Skin of body (tissue), 2 donors: Measurements from ENCODE around the gene THBS2. TPM values are rescaled to one million over a fixed set of nuclear protein-coding genes. Genes with fewer than 3 reads are reported as not detected.
A peak's percentile ranks its signal among the peaks of the same experiment; 100 is the strongest.
"Not testable (repeated sequence)": the region's sequence is repeated elsewhere in the genome, so short reads cannot be mapped to it uniquely, and the experiment has no call there.

Experiments used
- DNase-seq: peaks from one replicate; lab custom pipeline; 2025; lab: John Stamatoyannopoulos, UW
- total RNA-seq: library from RNA; depleted of rRNA; stranded (reverse); fragments of >200 nt; gene quantifications from one replicate; pipeline ENCODE4 v1.2.3, GENCODE V29; 2014

Gene THBS2
- total RNA-seq, 1 donor from 2014 or later = 393 TPM

DNA sequence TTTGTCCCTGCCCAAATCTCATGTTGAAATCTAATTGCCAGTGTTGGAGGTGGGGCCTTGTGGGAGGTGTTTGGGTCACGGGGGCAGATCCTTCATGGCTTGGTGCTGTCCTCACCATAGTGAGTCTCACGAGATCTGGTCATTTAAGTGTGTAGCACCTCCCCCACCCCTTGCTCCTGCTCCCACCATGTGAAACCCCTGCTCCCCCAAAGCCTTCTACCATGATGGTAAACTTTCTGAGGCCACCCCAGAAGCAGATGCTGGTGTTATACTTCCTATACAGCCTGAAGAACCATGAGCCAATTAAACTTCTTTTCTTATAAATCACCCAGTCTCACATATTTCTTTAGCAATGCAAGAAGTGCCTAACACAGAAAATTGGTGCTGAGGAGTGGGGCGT is 19.9 kb upstream of the THBS2 start:
- no peak for DNase-seq

DNA sequence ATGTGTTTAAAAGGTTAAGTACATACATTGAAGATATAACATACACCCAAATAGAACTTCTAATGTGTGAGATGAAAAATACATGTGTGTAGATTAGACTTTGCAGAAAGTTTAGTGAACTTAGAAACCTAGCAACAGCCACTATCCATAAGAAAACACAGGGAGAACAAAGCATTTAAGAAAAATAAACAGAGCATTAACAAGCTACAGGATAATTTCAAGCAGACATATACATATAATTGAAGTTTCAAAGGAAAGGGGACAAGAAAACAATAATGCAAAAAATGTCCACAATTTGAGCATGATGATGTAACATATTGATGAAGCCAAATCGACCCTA is 18.2 kb upstream of the THBS2 start:
- no peak for DNase-seq

DNA sequence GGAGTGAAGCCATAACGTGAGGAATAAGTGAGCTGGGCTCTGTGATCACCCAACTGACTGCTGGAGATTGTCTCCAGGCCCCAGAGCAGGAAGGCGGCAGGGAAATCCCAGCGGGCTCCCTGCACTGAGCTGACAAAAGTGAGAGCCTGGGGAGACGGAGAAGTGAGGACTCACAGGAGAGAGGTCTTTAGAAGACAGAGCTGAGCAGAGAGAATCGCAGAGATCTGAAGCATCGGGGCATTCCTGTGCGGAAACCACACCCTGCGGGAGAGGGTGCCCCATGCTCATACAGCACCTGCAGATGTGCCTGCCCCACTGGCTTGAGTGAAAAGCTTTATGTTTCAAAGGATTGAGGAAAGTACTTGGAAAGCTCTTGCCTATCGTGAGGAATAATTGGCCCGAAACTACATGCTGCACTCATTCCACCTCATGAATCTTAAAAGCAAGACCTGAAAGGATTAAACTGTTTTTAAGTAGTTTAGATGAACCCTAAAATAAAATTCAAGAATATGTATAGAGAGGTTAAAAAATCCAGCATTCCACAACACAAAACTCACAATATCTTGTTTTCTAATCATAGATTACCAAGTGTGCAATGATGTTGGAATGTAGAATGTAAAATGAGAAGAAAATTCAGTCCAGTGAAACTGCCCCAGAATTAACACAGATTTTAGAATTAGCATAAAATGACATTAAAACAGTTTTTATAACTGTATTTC is 17.7 kb upstream of the THBS2 start:
- no peak for DNase-seq

DNA sequence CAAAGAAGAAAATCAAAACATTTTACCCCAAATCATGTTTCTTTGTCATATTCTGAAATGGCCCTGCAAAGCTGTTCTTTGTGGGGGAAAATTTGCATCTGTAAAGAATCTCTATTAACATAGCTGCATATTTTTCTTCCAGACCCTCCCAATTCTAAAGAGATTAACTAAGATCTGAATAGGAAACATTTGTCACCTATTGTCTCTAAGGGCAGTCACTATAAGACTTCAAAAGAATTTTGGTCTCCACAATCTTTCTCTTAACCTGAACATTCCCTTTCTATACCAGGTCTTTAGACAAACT is 16.4 kb upstream of the THBS2 start:
- DNase-seq = not testable (repeated sequence)

DNA sequence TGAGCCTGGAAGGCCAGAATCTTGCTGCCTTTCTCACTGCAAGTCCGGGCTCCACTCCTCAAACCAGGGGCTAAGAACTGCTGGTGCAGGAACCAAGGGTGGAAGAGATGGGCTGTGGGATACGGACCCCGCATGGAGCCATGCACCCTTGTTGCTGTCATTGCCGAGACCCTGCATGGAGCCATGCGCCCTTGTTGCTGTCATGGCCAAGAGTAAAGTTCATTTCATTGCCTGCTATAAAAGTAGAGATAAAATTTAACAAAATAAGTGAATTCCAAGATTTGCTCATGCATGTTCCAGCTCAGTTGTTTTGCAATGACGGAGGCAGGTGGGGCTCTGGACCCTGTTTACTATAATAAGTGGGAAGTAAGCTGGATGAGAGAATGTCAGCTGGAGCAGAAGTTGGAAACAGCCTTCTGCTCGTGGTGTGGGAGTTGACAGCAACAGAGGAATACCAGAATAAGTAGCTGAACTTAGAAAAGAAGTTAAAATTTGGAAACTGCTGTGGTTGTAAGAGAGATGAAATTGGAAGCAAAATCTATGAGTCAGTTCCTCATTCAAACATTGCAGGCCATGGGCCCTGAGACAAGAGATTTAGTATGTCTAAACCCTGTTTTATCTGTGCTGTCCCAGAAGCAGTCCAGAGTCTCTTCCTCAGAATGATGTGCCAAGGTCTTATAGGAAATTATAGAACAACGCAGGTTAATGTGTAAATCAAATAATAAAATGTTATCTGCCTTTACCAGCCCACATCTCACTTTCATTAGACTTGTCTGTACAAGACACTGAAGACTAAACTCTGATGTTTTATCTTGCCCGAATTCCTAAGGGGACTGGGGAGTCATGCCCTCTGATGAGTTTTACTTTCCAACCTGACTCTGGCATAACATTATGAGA is 15.8 kb upstream of the THBS2 start:
- peak; percentile 89 for DNase-seq

DNA sequence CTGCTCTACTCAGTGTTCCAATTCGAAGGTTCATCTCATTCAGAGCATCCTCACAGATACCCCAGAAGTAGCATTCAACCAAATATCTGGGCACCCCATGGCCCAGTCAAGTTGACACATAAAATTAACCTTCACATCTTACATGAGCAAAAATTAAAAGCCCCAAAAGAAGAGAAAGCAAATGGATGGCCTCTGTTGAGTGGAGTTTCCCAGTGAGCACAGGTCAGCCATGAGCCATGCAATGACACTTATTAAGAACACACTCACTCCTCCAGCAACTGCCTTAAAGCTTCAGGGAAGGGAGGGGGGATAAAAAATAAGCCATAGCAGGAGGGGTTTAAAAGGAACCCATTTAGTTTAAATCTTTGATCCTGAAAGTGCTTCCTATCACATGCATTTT is 14.6 kb upstream of the THBS2 start:
- DNase-seq = no peak

DNA sequence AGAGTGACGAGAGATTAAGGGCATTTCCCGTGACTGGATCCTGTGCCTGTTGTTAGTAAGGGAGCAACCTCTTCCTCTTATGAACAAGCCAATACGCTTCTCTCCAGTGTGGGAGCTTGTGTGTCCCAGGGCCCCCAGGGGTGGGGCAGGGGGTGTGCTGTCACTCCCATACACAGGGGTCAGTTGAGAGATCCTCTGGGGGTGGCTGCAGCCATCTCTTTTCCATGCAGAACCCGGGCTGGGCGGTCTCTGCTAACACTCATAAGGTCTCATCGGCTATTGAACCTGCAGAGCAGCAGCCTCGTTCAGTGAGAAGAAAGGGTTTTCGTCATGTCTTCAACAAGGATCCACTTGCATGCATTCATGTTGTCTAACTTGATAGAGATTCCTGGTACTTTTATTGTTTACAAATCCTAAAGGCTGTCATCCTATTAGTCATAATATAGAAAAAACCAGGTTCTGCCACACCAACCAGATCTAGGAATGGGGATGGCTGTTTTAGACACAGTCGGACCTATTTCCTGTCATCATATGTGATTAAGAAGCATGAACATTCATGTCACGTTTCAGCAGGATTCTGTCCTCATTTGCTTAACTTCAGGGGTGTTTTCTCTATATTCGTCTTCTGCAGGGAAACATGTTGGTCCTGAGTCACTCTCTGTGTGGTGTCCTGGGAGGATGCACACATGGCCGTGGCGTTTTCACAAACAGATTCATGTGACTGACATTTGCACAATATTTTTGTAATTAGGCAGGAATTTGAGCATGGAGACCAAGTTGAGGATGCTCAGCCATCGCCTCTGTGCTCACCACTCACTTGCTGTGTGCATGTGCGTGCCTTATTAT is 13.3 kb upstream of the THBS2 start:
- peak; percentile 89 for DNase-seq

DNA sequence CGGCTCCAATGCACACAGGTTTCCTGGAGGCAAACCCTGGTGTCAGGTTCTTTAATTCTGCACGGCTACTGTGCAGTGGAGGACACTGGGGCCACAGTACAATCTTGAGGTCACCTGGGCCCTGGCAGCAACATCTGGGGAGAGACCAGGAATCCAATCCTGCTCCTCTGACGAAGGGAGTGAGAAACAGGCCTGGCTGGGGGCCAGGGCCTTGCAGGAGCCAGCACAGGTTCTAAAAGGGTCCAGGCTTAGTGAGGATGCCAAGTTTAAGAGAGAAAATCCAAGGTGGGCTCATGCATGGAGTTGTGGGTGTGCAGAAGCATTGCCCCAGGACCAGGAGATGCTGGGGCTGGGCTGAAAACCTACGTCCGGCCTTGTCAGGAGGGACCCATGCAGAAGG is 12.6 kb upstream of the THBS2 start:
- no peak for DNase-seq

DNA sequence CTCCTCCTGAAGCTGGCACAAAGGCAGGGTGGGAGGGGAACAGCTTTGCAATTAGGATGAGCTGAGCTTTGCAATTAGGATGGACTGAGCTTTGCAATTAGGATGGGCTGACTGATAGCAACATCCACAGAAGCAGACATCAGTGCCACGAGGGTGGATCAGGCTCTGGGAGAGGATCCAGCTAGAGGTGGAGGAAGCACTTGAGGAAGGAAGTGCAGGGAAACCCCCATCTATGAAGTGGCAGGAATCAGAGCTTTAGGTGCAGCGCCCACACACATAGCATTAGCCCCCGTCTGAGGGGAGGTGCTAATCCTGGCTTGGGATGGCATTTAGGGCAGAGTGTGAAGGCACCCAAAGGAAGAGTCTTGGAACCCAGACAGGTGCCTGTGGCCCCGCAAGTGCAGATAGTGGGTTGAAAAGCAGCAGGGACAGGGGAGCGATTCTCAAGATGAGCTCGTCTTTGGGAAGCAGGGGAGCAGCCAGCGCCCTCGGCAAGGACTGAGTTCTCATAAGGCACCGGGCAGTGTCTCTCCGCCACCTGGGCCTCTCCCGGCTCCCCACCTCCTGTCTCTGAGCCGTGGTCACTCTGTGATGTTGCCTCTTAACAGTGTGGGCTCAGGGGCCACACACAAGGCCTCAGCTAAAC is 12.0 kb upstream of the THBS2 start:
- no peak for DNase-seq

DNA sequence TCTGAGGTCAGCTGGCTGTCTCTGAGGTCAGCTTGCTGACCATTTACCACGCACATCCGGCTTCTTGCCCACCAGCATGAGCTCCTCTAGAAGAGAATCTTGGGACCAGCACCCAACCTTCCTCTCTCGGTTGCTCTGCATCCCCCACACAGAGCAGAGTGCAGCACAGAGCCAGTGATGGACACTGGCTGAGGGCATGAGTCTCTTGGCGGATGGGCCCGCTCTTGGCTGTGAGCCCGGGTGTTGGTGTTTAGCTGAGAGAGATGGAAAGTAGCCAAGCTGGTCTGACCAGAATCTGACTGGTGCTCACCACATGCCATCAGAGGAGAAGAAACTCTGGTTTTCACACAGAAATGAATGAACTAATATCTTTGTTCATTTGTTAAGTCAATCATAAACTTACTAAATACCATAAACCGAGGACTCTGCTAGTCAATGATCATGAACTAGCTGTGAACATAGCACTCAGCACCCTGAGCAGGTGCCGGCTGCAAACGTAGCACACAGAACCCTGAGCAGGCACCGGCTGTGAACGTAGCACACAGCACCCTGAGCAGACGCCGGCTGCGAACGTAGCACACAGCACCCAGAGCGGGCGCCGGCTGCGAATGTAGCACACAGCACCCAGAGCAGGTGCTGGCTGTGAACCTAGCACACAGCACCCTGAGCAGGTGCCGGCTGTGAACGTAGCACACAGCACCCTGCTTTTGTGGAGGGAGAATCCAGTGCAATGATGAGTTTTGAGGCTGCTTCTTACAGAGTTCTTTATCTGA is 10.4 kb upstream of the THBS2 start:
- DNase-seq = no peak

DNA sequence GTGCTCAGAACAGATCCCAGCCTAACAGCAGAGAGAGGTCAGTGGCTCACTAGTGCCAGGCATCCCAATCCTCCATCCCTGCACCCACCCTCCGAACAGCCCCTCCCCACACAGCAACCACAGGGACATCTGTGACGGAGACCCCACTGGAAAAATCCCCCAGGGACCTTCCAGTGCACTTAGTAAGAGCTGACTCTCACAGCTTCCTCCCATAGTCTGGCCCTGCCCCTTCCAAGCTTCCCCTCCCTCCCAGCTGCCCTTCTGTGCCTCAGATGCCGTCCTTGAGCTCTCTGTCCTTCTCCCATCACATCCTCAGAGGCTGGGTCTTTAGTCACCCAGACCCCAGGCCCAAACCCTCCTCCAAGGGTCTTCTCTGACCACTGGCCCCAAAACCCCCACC is 9.7 kb upstream of the THBS2 start:
- no peak for DNase-seq

DNA sequence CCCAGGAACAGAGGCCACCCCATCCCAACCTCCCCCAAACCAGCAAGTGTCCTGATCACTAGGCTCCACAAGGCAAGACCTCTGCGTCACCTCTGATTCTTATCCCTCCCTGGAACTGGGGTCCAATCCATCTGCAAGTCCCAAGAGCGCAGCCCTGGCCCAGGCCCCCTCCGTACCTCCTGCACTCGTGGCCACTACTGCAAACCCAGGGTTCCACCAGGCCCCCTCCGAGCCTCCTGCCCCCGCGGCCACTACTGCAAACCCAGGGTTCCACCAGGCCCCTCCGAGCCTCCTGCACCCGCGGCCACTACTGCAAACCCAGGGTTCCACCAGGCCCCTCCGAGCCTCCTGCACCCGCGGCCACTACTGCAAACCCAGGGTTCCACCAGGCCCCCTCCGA is 9.0 kb upstream of the THBS2 start:
- not testable (repeated sequence) for DNase-seq

DNA sequence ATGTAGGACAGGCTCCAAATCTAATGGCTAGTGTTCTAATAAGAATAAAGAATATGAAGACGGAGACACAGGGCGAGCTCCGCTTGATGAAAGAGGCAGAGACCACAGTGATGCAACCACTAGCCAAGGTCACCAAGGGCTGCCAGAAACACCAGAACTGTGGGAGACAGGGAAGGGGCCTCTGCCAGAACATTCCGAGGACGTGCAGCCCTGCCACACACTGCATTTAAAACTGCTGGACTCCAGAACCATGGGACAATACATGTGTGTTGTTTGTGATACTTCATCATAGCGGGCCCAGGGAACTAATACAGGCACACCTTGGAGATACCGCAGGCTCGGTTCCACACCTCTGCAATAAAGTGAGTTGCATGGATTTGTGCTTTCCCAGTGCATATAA is 2.9 kb upstream of the THBS2 start:
- DNase-seq = no peak

DNA sequence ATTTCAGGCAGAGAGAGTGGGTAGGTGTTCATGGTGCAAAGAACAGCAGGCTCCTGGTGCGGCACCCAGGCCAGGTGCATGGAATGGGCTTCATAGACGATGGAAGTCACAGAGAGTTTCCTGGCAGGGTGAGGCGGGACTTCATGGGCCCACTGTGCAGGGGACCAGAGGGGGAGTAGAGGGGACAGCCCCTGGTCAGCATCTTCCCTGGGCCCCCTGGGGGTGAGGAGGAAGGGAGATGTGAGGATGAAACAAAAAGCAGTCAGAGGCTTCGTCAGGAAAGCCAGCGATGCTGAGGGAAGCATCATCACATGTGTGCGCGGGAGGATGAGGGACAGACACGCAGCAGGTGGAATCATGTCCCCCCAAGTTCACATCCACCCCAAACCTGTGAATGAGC is 2.4 kb upstream of the THBS2 start:
- DNase-seq = no peak

DNA sequence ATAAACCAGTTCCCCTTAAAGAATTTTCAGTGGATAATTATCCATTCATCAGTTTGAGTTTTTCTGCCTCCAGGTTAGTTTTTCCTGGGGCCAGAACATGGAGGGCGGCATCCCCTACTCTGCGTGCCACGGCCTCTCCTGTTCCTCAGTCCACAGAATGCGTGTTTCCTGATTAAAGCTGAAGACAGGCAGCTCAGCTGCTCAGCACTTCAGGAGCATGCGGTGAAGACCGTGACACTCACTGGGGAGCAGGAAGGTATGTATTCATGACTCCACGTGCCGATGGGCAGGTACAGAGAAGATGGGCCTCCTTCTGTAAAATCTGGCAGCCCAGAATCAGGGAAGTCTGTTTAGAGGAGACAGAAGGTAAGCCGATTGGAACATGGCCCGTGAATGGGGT is 2.0 kb upstream of the THBS2 start:
- DNase-seq = no peak

DNA sequence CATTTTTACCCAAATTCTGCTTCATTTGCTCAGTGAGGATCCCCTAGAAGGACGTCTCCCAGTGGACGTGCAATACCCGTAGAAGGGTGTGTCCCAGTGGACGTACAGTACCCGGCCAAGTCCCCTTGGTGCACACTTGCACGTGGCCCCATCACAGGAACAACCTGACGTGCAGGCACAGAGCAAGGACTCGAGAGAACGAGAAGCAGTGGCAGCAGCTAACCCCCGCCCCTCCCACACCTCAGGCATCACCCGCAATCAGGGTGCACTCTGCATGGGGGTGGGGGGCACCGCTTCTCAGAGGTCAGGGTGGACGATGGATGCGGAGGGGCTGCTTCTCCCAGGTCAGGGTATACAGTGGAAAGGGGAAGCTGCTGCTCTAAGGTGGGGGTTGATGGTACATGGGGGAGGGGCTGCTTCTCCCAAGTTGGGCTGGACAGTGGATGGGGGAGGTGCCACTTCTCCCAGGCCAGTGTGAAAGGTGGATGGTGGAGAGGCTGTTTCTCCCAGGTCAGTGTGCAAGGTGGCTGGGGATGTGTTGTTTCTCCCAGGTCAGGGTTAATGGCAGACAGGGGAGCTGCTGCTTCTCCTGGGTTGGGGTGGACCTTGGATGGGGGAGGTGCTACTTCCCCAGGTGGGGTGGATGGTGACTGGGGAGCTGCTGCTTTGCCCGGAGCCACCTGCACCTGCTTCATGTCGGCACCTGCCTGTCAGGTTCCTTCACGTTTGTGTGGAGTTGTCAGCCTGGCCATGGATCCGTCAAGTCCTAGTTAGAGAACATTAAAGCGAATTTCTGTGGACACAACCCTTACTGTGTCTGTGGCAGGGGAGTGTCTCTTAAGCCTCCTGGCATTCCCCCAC is 1.0 kb upstream of the THBS2 start:
- no peak for DNase-seq

DNA sequence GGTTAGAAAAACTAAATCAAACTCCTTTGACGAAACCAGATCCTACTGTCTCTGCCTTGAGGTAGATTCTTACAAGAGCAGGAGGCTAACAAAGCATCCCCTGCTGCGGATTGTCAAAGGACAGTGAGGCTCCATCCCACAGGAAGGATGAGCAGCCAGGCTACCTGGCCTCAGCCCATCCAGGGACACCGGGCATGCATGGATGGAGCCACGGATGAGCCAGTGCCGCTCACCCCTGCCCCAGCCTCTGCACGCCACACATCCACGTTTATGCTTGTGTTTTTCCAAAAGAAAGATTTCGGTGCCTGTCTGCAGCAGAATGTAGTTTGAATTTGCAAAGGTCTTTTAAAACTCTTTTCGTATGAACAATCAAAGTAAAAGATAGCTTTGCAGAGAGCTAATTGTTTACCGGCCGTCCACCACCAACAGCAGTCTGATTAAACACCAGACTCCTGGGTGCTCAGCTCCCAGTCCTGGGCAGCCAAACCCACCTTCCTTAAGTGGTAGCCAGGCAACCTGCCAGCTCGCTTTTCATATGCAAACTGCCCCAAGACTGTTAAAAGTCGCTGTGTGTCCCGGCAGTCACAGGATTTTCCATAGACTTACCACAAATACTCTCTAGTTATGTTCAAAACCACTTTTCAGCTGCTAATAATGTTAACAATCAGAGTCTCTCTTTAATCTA is 999 bp downstream of the THBS2 start:
- DNase-seq = no peak

DNA sequence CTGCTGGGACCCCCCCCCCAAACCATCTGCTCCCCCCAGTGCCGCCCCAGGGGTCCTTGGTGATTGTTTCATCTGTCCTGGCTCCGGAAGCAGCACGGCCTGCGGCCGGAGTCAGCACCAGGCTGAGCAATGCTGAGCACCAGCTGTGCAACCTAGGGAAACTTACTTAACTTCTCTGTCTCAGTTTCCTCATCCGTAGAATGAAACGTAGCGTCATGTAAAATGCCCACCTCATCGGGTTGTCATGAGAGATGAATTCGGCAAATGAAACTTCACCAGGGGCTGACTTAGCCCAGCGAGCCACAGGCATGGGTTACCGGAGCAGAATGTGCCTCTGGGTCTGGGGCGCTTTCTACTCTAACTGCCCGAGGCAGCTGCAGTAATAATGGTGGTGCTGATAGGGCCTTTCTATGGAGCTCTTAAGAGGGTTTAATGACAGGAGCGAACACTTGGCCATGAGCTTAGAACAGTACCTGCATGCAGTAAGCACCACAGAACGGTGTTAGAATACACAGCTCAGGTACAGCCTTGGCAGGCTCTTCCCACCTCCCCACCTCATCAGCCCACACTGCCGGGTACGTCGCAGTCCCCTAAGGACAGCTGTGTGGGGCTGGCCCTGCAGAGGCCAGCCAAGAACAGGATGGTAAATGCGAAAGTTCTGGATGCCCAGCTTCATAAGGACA is 1.7 kb downstream of the THBS2 start:
- no peak for DNase-seq

DNA sequence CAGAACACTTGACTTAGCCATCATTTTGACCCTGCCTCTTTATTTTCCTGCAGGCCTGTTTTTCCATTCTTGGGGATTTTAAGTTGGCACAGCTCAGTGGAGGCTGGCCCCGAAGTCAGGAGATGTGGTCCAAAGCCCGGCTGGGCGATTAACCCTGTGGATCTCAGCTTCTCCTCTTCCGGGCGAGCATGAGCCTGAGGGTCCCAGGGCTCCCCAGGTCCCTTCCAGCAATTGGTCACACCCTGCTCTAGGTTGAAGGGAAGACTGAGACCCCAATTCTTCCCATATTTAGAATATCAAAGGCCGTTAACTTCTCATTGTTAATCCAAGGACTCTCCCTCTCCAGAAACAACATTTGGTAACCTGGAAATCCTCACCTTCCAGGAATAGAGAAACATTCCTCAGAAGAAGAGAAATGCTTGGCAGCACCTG is 2.3 kb downstream of the THBS2 start:
- no peak for DNase-seq
